Measurements from ENCODE around the gene BLID. TPM values are rescaled to one million over a fixed set of nuclear protein-coding genes. Genes with fewer than 3 reads are reported as not detected.
A peak's percentile ranks its signal among the peaks of the same experiment; 100 is the strongest.

BLID gene
- total RNA-seq, 1 donor from 2014 or later = not detected

DNA sequence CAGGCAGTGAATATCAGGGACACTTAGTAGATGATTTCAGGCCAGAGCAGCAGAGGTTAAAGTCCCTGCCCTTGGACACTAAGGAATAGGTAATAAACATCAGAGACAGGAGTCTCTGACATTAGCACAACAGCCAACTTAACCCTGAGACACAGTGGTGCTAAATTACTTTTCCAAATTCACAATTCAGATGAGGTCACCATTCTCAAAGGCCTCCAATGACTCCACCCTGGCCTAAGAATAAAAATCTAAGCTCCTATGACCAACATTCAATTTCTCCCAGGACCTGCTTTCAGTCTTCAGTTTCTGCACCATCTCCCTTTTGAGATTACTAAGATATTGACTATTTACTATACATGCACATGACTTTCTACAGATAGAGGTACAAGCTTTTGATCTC is 42.0 kb downstream of the BLID start:
- Histone ChIP-seq H3K27me3 (ENCODE audit: control insufficient read depth, insufficient read depth, low read length) (no peaks in the 10 kb centered on the region), H3K4me3 (ENCODE audit: low read depth, low read length) (no peak overlapping the region), H3K36me3 (ENCODE audit: control insufficient read depth, insufficient read depth, low read length) (no peaks in the 10 kb centered on the region)
- TF ChIP-seq, protein P1, sequence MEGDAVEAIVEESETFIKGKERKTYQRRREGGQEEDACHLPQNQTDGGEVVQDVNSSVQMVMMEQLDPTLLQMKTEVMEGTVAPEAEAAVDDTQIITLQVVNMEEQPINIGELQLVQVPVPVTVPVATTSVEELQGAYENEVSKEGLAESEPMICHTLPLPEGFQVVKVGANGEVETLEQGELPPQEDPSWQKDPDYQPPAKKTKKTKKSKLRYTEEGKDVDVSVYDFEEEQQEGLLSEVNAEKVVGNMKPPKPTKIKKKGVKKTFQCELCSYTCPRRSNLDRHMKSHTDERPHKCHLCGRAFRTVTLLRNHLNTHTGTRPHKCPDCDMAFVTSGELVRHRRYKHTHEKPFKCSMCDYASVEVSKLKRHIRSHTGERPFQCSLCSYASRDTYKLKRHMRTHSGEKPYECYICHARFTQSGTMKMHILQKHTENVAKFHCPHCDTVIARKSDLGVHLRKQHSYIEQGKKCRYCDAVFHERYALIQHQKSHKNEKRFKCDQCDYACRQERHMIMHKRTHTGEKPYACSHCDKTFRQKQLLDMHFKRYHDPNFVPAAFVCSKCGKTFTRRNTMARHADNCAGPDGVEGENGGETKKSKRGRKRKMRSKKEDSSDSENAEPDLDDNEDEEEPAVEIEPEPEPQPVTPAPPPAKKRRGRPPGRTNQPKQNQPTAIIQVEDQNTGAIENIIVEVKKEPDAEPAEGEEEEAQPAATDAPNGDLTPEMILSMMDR (IDR thresholded peaks at IDR 0.05; ENCODE audit: insufficient read depth, low read length, poor library complexity, severe bottlenecking) = no peak
- DNase-seq (ENCODE audit: low read depth) = no peak

DNA sequence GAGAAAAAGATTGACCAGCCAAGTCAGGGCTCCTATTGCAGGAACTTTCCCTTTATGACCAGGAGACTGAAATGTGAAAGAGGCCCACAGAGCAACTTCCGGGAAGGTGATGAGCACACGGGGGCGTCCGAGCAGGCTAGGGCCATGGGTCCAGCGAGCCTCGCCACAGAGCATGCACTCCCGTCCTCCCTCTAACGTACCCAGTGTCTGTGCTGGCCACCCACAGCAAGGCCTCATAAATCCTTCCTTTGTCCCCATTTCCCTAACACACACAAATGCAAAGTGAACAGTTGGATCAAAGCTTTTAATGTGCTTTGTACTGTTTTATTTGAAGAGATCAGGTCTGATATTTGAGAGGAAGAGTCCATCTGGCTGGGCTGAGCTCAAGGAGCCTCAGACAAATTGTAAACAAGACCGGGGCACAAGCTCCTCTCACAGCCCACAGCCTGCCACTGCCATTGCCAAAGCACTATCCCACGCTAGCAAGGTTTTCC is 44.3 kb downstream of the BLID start:
- TF ChIP-seq, protein P1 (IDR thresholded peaks at IDR 0.05; ENCODE audit: insufficient read depth, low read length, poor library complexity, severe bottlenecking) = no peak
- Histone ChIP-seq H3K4me3 (ENCODE audit: low read depth, low read length) (no peak overlapping the region), H3K27me3 (ENCODE audit: control insufficient read depth, insufficient read depth, low read length) (no peaks in the 10 kb centered on the region), H3K36me3 (ENCODE audit: control insufficient read depth, insufficient read depth, low read length) (no peaks in the 10 kb centered on the region)
- DNase-seq (ENCODE audit: low read depth) = no peak

DNA sequence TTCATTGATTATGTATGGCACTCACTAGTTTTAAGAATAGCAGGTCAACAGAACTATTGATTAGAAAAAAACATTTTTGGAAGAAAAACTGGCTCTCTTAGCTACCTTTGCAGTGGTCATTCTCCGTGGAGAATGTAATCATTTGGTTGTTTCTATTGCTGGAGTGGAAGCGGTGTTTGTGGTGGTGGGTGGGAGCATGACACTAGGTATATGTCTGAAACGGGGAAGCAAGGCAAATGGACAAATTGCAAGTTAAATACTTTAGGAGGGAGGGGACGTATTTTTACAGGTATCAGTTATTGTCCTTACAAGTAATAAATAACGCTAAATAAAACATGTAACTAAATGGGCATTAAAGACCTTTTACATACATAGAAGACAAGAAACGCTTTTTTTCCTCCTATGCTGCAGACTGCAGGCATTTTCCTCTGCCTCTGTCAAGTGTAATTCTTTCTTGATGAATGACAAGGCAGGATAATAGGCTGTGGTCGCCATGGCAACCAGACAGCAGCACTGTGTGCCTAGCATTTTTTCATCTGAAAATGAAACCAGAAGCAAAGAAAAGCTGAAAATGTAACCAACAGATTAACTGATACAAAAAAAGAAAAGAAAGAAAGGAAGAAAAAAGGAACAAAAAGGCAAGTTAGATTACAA is 46.2 kb downstream of the BLID start:
- Histone ChIP-seq H3K4me3 (ENCODE audit: low read depth, low read length) (no peak overlapping the region), H3K27me3 (ENCODE audit: control insufficient read depth, insufficient read depth, low read length) (no peaks in the 10 kb centered on the region), H3K36me3 (ENCODE audit: control insufficient read depth, insufficient read depth, low read length) (no peaks in the 10 kb centered on the region)
- TF ChIP-seq, protein P1 (IDR thresholded peaks at IDR 0.05; ENCODE audit: insufficient read depth, low read length, poor library complexity, severe bottlenecking) = no peak
- DNase-seq (ENCODE audit: low read depth) = peak; percentile 82

DNA sequence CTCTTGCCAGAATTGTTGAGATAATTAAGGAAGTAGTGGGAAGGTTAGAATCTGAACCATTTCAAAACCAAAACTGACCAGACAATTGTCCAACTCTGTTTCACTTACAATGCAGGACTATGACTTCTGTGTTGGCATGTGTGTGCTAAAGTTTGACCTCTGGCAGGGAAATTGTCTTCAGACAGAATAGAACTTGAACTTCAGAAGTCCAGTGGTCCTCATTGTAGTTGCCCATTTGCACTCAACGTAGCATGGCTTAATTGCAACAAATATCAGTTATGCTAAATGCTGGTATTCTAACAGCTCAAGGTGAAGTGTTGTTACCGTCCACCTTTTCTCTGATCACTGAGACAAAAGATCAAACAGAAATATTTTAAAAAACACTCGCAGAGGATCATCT is 47.2 kb downstream of the BLID start:
- H3K36me3 ChIP-seq (ENCODE audit: control insufficient read depth, insufficient read depth, low read length) = no peaks in the 10 kb centered on the region
- no peak overlapping the region for H3K4me3 ChIP-seq (ENCODE audit: low read depth, low read length)
- DNase-seq (ENCODE audit: low read depth) = no peak
- H3K27me3 ChIP-seq (ENCODE audit: control insufficient read depth, insufficient read depth, low read length) = no peaks in the 10 kb centered on the region
- TF ChIP-seq, protein P1 (IDR thresholded peaks at IDR 0.05; ENCODE audit: insufficient read depth, low read length, poor library complexity, severe bottlenecking) = no peak

DNA sequence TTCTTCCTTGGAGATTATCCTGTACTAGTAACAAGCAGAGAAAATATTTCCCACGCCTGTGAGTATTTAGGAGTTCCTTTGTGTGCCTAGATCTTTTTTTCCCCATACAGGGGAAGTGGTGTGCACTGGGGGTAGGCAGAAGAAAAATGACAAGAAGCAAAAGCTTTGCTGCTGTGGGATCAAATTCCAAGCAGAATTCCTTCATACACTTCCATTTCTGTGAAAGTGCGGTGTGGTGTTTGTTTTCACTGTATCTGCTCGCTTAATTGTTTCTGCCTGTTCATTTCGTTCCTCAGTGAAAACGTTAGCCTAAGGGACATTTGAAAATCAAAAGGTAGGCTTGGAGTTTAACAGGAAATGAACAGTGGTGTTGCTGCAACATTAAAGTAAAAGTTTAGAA is 47.9 kb downstream of the BLID start:
- no peak overlapping the region for H3K4me3 ChIP-seq (ENCODE audit: low read depth, low read length)

More for the DNA sequence above, 47.9 kb downstream of the BLID start:
- TF ChIP-seq, protein P1 (IDR thresholded peaks at IDR 0.05; ENCODE audit: insufficient read depth, low read length, poor library complexity, severe bottlenecking) = no peak
- no peaks in the 10 kb centered on the region for H3K27me3 ChIP-seq (ENCODE audit: control insufficient read depth, insufficient read depth, low read length)
- H3K36me3 ChIP-seq (ENCODE audit: control insufficient read depth, insufficient read depth, low read length) = no peaks in the 10 kb centered on the region
- DNase-seq (ENCODE audit: low read depth) = no peak

Data from kidney epithelial cell (primary cell).